ENCODE measurements around the gene SLC32A1. TPM values are rescaled to one million over a fixed set of nuclear protein-coding genes. Genes with fewer than 3 reads are reported as not detected.

The SLC32A1 gene
- total RNA-seq, 1 donor from 2014 or later = not detected

- no peak for DNase-seq (ENCODE audit: low read depth in 2 of 2)
Observed at GRCh38 chr20:38725148-38725901, 1.0 kb downstream of the SLC32A1 start.

- peak in 1 of 2 donors; percentile 67 for DNase-seq (ENCODE audit: low read depth in 2 of 2)
Observed at GRCh38 chr20:38725931-38726803, 1.9 kb downstream of the SLC32A1 start.

GRCh38 chr20:38726804-38727606 is 2.7 kb downstream of the SLC32A1 start:
- DNase-seq (ENCODE audit: low read depth in 2 of 2) = peak in 1 of 2 donors; percentile 54

DNA sequence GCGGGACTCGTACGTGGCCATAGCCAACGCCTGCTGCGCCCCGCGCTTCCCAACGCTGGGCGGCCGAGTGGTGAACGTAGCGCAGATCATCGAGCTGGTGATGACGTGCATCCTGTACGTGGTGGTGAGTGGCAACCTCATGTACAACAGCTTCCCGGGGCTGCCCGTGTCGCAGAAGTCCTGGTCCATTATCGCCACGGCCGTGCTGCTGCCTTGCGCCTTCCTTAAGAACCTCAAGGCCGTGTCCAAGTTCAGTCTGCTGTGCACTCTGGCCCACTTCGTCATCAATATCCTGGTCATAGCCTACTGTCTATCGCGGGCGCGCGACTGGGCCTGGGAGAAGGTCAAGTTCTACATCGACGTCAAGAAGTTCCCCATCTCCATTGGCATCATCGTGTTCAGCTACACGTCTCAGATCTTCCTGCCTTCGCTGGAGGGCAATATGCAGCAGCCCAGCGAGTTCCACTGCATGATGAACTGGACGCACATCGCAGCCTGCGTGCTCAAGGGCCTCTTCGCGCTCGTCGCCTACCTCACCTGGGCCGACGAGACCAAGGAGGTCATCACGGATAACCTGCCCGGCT is 3.4 kb downstream of the SLC32A1 start:
- peak in 1 of 2 donors; percentile 13 for DNase-seq (ENCODE audit: low read depth in 2 of 2)

- no peak for DNase-seq (ENCODE audit: low read depth in 2 of 2)
Observed at GRCh38 chr20:38728191-38728781, 4.0 kb downstream of the SLC32A1 start.

DNA sequence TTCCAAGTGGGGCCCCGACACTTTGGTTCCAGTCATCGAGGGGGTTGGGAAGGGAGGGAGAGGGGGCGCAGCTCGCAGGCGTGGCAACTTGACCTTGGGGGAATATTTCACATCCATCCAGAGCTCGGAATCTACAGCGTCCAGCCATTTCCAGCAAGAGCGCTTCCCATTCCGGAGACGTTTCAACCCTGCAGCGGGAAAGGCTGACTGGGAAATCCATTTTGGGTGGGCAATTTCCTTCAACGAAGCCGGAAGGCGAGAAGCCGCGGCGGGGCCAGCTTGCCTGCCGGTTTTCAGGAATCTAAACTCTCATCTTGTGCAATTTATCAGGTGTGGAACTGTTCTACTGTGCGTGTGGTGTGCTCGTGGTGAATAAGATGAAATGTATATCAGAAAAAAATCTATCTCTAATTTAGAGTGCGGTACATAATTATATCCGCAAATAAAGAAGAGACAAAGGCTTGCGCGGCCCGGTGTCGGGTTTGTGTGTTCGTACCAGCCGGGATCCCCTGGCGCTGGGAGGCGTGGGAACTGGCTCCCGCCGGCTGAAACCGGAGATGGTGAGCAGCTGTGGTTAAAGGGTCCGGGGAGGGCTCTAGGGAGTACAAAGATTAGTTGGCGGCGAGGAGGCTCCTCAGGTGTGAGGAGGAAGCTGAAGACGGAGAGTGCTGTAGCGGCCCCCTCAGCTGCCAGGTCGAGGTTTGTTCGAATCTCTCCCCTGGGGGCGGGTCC is 4.8 kb downstream of the SLC32A1 start:
- DNase-seq (ENCODE audit: low read depth in 2 of 2) = no peak

GRCh38 chr20:38729767-38730166 is 5.5 kb downstream of the SLC32A1 start:
- DNase-seq (ENCODE audit: low read depth in 2 of 2) = no peak

DNA sequence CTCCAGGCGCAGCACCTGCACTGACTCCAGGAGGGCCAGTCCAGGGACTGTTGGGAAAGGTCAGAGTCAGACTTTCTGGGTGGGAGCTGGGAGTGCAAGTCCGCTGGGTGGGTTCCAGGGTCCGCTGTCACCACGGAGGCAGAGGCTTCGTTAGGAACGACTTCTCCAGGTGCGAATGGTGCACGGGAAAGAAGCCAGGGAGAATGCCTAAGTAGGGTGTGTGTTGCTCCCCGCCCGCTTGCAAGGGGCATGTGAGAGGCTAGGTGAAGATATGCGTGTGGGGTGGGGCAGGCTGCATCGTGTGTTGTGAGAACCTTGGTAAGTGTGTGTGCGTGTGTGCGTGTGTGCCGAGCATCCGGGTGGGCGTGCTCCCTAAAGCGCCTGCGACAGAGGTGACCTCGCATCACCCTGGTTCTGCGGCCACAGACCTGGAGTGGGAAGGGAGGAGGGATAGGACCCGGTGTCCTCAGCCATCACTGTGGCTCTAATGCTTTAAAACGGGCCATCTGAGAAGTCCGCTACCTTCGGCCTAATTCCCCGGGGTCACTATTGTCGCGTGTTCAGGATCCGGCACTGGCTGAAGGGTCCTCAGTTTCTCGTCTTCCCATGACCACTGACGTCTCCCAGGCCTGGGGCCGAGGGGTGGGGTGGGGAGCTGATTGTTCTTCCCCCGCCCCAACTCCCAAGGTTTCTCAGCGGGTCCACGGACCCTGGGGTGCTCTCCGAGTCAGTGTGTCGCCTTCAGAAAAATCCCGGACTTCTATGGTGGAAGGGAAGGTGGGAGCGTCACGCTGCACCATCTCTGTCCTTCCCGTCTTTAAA is 6.1 kb downstream of the SLC32A1 start:
- DNase-seq (ENCODE audit: low read depth in 2 of 2) = no peak

DNA sequence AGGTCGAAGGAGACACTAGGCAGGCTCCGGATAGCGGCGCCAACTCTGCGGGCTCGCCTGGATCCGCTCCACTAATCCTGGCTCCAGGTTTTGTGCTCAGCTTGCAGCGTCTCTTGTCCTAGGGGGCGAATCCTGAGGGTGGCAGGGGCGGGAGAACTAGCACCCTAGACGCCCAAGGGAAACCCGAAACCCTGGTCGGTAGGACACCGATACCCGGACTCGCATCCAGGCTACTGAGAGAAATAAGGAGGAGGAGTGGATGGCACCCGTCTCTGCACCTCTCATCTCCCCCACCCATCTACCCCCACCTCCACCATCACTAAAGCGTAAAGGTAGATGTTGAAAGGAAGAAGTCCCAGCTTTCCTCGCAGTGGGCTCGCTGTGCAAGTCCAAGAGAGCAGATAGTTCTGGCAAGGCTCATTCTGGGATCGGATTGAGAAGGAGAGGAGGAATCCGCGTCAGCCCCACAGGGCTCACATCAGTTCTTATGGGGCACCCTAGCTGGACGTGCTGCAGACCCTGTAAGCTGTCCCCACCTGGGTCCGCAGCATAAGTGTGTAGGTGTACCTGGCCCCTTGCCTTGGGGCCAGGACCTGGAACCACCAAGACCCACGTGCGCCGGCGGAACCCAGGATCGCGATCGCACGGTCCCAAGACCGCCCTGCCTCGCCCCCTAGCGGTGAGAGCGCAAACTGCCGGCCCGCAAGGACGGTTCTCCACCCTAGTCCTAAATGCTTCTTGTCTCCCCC is 6.9 kb downstream of the SLC32A1 start:
- peak in 1 of 2 donors; percentile 55 for DNase-seq (ENCODE audit: low read depth in 2 of 2)

DNA sequence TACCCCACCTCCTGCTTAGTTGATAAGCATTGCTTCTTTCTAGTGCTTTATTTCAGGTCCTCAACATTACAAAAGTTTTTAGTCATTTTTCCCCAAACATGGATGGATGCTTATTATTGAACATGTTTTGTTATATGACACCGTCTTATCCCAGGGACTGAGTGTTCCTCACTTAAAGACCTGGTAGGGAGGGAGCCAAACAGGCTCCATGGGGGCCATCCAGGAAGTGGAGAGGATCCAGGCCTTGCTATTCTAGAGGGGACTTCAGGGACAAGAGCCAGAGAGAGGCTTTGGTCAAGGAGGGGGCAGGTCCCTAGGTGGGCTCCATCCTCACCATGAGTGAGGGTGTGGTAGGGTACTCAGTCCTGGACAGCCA is 7.4 kb downstream of the SLC32A1 start:
- DNase-seq (ENCODE audit: low read depth in 2 of 2) = no peak

DNA sequence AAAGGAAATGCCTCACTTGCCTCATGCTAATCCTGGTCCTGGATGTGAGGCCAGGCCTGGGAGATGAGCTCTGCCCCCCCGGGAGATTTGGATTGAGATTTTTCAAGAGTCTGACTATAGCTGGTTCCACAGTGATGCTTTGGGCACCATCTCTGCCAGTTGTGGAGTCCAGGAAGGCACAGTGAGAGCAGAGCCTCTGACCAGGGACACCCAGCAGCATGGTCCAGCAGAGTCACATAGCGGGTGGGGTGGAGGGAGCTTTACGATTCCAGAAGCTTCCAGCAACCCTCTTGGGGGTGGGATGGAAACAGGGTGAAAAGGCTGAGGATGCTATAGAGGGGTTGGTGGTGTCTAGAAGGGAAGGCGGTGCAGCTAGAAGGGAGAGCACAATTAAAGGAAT is 8.7 kb downstream of the SLC32A1 start:
- no peak for DNase-seq (ENCODE audit: low read depth in 2 of 2)

GRCh38 chr20:38735172-38735571 is 10.9 kb downstream of the SLC32A1 start:
- DNase-seq (ENCODE audit: low read depth in 2 of 2) = no peak

DNA sequence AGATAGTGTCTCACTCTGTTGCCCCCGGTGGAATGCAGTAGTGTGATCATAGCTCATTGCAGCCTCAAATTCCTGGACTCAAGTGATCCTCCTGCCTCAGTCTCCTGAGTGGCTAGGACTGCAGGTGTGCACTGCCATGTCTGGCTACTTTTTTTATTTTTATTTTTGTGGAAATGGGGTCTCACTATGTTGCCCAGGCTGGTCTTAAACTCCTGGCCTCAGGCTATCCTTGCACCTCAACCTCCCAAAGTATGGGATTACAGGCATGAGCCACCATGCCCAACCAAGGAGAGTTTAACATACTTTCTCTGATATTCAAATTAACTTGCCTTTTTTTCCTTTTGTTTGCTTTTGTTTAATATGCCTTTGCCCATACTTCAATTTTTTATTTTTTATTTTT is 13.6 kb downstream of the SLC32A1 start:
- no peak for DNase-seq (ENCODE audit: low read depth in 2 of 2)

GRCh38 chr20:38745757-38746156 is 21.5 kb downstream of the SLC32A1 start:
- no peak for DNase-seq (ENCODE audit: low read depth in 2 of 2)

- no peak for DNase-seq (ENCODE audit: low read depth in 2 of 2)
Observed at GRCh38 chr20:38747495-38748096, 23.3 kb downstream of the SLC32A1 start.

- peak; percentile 67 to 89 for DNase-seq (ENCODE audit: low read depth in 2 of 2)
Observed at GRCh38 chr20:38748097-38748860, 24.0 kb downstream of the SLC32A1 start, which contains the start of gene ACTR5. Gene ACTR5, plus strand, starts transcription at chr20:38748460. Its CDS starts 19 bp downstream, at chr20:38748479.

DNA sequence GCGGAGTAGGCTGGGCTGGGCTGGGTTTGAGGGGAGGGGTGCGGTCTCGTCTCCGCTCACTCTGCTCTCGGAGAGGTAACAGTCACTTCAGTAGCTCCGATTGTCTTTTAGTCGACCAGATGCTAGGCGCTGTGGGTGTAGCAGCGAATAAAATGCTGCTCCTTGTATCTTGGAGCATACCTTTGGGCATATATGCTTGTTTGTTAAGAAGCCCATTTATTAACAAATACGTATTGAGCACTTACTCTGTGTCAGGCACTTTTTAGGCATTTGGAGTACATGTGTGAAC is 24.5 kb downstream of the SLC32A1 start:
- DNase-seq (ENCODE audit: low read depth in 2 of 2) = no peak

All from dermis microvascular lymphatic vessel endothelial cell (primary cell).